ACC112 (cell line): ENCODE measurements around the gene COL12A1.

Experiments used
- H2AFZ ChIP-seq: fragments of 200-600 bp; sonication (generic); one replicate; pipeline ENCODE4 v1.6.0; 2017; ENCODE audit warnings: antibody characterized with exemption, low read length; ENCODE audit not compliant: unreplicated experiment
- H3K27ac ChIP-seq: fragments of 200-600 bp; sonication (generic); 2 replicates; pipeline ENCODE4 v1.5.1; 2014; ENCODE audit warnings: low read depth, mild to moderate bottlenecking, antibody characterized with exemption, low read length, moderate library complexity
- H3K27me3 ChIP-seq: fragments of 200-600 bp; sonication (generic); 2 replicates; pipeline ENCODE4 v1.6.1; 2014; ENCODE audit warnings: mild to moderate bottlenecking, antibody characterized with exemption, low read length, moderate library complexity, mixed read lengths; ENCODE audit not compliant: insufficient read depth
- H3K36me3 ChIP-seq: fragments of 200-600 bp; sonication (generic); 2 replicates; pipeline ENCODE4 v1.6.1; 2016; ENCODE audit warnings: mild to moderate bottlenecking, antibody characterized with exemption, low read length, moderate library complexity, mixed read lengths; ENCODE audit not compliant: insufficient read depth
- H3K4me1 ChIP-seq: fragments of 200-600 bp; sonication (generic); one replicate; pipeline ENCODE4 v1.6.1; 2016; ENCODE audit warnings: low read length, mixed read lengths; ENCODE audit not compliant: insufficient read depth, unreplicated experiment, control insufficient read depth
- H3K4me3 ChIP-seq: fragments of 200-600 bp; sonication (generic); 2 replicates; pipeline ENCODE4 v1.5.1; 2014; ENCODE audit warnings: mild to moderate bottlenecking, low read depth, low read length
- H3K79me2 ChIP-seq: fragments of 200-600 bp; sonication (generic); one replicate; pipeline ENCODE4 v1.6.0; 2016; ENCODE audit warnings: low read length; ENCODE audit not compliant: control insufficient read depth, unreplicated experiment, insufficient read depth

The COL12A1 gene

GRCh38 chr6:75205776-75206575 is at the start of gene COL12A1:
TSS of gene COL12A1 (minus strand) at chr6:75206053. CDS start at chr6:75202792, 3,261 bp downstream.
- Histone ChIP-seq H3K36me3 (no peaks in the 10 kb centered on the region), H3K4me3 (peak within 1 kb of the TSS; percentile 86), H3K27me3 (no peaks in the 10 kb centered on the region), H3K79me2 (peaks cover 28% of the 10 kb centered on the region), H2AFZ (peak within 1 kb of the TSS; percentile 58), H3K4me1 (peaks cover 21% of the 10 kb centered on the region), H3K27ac (peak within 1 kb of the TSS; percentile 58)

- Histone ChIP-seq H3K4me1 (no peaks in the 10 kb centered on the region), H3K4me3 (no peak overlapping the region), H2AFZ (no peak overlapping the region), H3K27ac (no peak overlapping the region), H3K36me3 (peaks cover 18% of the 10 kb centered on the region), H3K79me2 (no peaks in the 10 kb centered on the region), H3K27me3 (no peaks in the 10 kb centered on the region)
These were observed 44.7 kb upstream of the COL12A1 start for GRCh38 chr6:75250552-75250951.

DNA sequence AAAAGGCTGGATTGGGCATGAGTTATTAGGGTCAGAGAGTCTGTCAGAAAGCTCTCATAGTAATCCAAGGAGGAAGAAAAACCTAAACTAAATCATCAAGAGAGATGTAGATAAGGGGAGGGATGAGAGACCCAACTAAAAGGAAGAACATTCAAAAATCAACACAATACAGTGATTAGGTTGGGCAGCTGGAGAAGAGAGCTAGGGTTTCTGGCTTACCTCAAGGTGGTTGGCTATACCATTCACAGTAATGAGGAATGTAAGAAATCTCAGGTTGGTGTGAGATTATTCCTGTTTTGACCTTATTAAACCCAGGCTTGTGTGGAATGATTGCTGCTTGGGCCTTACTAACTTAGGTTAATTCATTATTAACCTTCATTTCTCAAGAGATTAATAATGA is 44.0 kb upstream of the COL12A1 start:
- H3K27ac ChIP-seq, result no peak overlapping the region
- no peaks in the 10 kb centered on the region for H3K79me2 ChIP-seq
- peaks cover 11% of the 10 kb centered on the region; the same call in 1 of the 2 replicates for H3K36me3 ChIP-seq
- no peaks in the 10 kb centered on the region for H3K4me1 ChIP-seq
- H3K27me3 ChIP-seq, result no peaks in the 10 kb centered on the region
- H2AFZ ChIP-seq, result no peak overlapping the region
- H3K4me3 ChIP-seq, result no peak overlapping the region

- H3K36me3 ChIP-seq, result no peaks in the 10 kb centered on the region
- no peak overlapping the region for H2AFZ ChIP-seq
- peaks cover 26% of the 10 kb centered on the region for H3K79me2 ChIP-seq
- H3K4me3 ChIP-seq, result no peak overlapping the region
- H3K4me1 ChIP-seq, result peaks cover 6% of the 10 kb centered on the region
- H3K27ac ChIP-seq, result no peak overlapping the region
- H3K27me3 ChIP-seq, result no peaks in the 10 kb centered on the region
These were observed 40.5 kb upstream of the COL12A1 start for GRCh38 chr6:75246386-75246785.

DNA sequence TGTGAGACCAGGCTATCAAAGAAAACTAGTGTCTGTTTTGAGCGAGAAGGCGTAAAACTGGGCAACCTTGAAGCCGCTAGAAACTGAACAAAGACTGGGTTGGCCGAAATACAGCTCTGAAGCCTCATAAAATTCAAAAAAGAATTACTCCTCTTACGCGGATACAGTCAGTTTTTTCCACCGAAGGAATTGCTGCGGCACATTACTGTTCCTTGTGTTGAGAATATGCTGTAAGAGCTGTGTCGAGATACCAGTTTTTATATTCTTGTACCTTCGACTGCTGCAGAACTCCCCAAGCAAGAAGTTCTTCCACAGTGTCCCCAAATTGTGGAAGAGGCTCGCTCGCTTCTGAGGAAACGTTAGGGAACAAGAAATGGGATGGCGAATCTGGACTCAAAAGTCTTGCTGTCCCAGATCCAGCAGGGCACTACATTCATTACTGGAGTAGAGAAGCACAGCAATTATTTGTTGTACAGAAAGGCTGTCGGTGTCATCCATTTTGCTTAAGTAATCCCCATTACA is 38.3 kb upstream of the COL12A1 start:
- Histone ChIP-seq H3K79me2 (peaks cover 36% of the 10 kb centered on the region), H3K27me3 (no peaks in the 10 kb centered on the region), H3K27ac (peak overlapping the region; percentile 86), H3K4me3 (peak overlapping the region; percentile 83), H3K36me3 (peaks cover 9% of the 10 kb centered on the region), H2AFZ (peak overlapping the region; percentile 92), H3K4me1 (peaks cover 12% of the 10 kb centered on the region)

- Histone ChIP-seq H3K4me3 (peak within 1 kb of the TSS; percentile 83), H3K36me3 (peaks cover 11% of the 10 kb centered on the region), H3K27ac (peak within 1 kb of the TSS; percentile 86), H3K4me1 (peaks cover 12% of the 10 kb centered on the region), H3K79me2 (peaks cover 36% of the 10 kb centered on the region), H2AFZ (peak within 1 kb of the TSS; percentile 92), H3K27me3 (no peaks in the 10 kb centered on the region)
These were observed 37.6 kb upstream of the COL12A1 start, which contains the start of gene COX7A2 for GRCh38 chr6:75243333-75244062. TSS of gene COX7A2 (minus strand) at chr6:75243801. CDS start at chr6:75243734, 67 bp downstream.

GRCh38 chr6:75236630-75237029 is 30.8 kb upstream of the COL12A1 start:
- peaks cover 13% of the 10 kb centered on the region for H3K79me2 ChIP-seq
- H3K4me3 ChIP-seq, result no peak overlapping the region
- H3K36me3 ChIP-seq, result peaks cover 23% of the 10 kb centered on the region
- H3K27me3 ChIP-seq, result no peaks in the 10 kb centered on the region
- H3K27ac ChIP-seq, result no peak overlapping the region
- peaks cover 8% of the 10 kb centered on the region for H3K4me1 ChIP-seq
- no peak overlapping the region for H2AFZ ChIP-seq

DNA sequence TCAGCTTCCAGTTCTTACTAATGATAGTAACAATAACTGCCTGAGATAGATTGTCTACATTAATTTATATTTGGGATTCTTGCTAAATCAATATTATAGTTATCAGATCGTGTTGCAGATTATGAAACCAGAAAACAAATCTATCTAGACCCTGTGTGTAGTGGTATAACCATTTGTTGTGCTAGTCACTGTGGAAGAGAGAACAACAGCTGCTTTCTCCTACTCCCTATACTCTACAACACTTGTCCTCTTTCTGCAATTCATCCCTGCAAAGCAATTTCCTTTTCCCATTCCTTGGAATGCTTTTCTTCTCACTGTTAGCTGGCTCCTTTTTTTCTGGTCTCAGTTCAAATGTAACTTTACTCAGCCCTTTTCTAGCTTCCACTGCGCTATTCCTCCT is 29.4 kb upstream of the COL12A1 start:
- no peak overlapping the region for H3K4me3 ChIP-seq
- peaks cover 19% of the 10 kb centered on the region for H3K36me3 ChIP-seq
- H3K4me1 ChIP-seq, result no peaks in the 10 kb centered on the region
- no peak overlapping the region for H2AFZ ChIP-seq
- H3K27me3 ChIP-seq, result no peaks in the 10 kb centered on the region
- H3K27ac ChIP-seq, result no peak overlapping the region
- no peaks in the 10 kb centered on the region for H3K79me2 ChIP-seq

DNA sequence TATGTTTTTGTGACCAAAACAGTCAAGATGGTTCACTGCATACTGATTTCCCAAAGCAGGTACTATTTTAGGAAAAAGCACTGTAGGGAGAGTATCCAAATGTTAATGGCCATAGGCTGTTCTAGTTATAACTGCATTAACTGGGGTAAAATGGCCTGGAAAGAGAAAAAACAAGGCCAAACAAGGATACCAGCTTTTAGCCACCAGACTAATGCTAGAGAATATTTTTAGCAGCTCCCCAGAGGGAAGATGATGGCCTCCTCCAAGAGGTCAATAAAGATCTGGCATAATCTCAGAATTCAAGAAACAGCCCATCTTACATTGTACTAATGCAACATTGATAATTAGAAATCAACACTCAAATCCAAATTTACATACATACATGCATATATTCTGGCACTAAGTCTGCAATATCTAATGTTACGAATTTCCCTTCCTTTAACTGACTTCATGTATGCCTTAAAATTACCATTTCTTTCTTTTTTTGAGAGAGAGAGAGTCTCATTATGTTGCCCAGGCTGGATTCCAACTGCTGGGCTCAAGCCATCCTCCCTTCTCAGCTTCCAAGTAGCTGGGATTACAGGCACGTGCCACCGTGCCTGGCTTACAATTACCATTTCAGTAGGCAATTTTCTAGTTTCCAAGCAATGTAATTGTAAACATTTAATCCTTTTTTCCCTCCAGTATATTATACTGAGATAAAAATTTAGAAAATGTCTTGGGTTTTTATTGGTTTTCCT is 28.4 kb upstream of the COL12A1 start:
- no peaks in the 10 kb centered on the region for H3K79me2 ChIP-seq
- no peaks in the 10 kb centered on the region for H3K27me3 ChIP-seq
- H3K4me3 ChIP-seq, result no peak overlapping the region
- peaks cover 15% of the 10 kb centered on the region for H3K36me3 ChIP-seq
- H3K4me1 ChIP-seq, result no peaks in the 10 kb centered on the region
- H3K27ac ChIP-seq, result no peak overlapping the region
- H2AFZ ChIP-seq, result no peak overlapping the region

GRCh38 chr6:75233092-75233615 is 27.3 kb upstream of the COL12A1 start:
- H3K36me3 ChIP-seq, result peaks cover 11% of the 10 kb centered on the region; the same call in 1 of the 2 replicates
- H3K27ac ChIP-seq, result no peak overlapping the region
- no peak overlapping the region for H3K4me3 ChIP-seq
- no peaks in the 10 kb centered on the region for H3K79me2 ChIP-seq
- H3K27me3 ChIP-seq, result no peaks in the 10 kb centered on the region
- H2AFZ ChIP-seq, result no peak overlapping the region
- H3K4me1 ChIP-seq, result no peaks in the 10 kb centered on the region
